ENCODE measurements around the gene REEP2. TPM values are rescaled to one million over a fixed set of nuclear protein-coding genes. Genes with fewer than 3 reads are reported as not detected.

REEP2 gene
- total RNA-seq, 1 donor from 2014 or later = 232 TPM

DNA sequence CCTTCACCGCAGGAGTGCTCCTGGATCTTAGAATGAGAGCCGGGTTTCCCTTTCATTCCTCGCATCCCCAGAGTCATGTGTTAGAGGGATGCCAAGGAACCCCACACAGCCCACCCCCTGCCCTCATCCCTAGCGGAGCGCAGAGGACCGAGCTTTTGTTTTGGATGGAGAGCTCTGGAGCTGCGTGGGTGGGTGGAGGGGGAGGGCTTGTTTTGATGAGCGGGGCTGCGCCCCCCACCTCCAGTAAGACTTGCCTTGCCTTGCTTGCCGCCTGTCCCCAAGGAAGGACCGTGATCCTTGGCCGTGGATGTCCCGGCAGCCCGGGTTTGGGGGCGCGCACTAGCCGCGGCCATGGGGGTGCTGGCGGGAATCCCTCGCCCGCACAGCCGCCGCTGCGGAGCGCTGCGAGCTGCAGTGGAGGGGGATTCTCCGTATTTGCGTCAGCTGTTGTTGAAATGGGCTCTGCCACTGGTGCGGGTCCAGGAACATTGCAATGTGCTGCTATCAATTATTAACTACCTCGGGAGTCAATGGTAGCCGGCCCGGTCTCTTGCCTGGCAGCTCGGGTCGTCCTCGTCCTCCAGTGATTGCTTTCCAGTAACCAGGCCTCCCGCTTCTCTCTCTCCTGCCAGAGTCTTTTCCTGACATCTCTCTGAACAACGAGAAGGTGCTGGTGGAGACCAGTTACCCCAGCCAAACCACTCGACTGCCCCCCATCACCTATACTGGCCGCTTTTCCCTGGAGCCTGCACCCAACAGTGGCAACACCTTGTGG lies 27.5 kb downstream of the REEP2 start:
- peak overlapping the region; percentile 79 for H3K4me3 Mint-ChIP-seq (ENCODE audit: unreplicated experiment)
- TF ChIP-seq, protein P1, sequence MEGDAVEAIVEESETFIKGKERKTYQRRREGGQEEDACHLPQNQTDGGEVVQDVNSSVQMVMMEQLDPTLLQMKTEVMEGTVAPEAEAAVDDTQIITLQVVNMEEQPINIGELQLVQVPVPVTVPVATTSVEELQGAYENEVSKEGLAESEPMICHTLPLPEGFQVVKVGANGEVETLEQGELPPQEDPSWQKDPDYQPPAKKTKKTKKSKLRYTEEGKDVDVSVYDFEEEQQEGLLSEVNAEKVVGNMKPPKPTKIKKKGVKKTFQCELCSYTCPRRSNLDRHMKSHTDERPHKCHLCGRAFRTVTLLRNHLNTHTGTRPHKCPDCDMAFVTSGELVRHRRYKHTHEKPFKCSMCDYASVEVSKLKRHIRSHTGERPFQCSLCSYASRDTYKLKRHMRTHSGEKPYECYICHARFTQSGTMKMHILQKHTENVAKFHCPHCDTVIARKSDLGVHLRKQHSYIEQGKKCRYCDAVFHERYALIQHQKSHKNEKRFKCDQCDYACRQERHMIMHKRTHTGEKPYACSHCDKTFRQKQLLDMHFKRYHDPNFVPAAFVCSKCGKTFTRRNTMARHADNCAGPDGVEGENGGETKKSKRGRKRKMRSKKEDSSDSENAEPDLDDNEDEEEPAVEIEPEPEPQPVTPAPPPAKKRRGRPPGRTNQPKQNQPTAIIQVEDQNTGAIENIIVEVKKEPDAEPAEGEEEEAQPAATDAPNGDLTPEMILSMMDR (IDR thresholded peaks at IDR 0.05; ENCODE audit: partially characterized antibody, unreplicated experiment) = no peak
- H3K27ac Mint-ChIP-seq (ENCODE audit: unreplicated experiment) = no peak overlapping the region
- peaks cover 4% of the 10 kb centered on the region for H3K4me1 Mint-ChIP-seq (ENCODE audit: low read depth, unreplicated experiment)
- DNase-seq = no peak
- H3K9me3 Mint-ChIP-seq (ENCODE audit: unreplicated experiment) = peaks cover 5% of the 10 kb centered on the region
- H3K27me3 Mint-ChIP-seq (ENCODE audit: unreplicated experiment) = peaks cover 15% of the 10 kb centered on the region
- H3K36me3 Mint-ChIP-seq (ENCODE audit: unreplicated experiment) = peaks cover 5% of the 10 kb centered on the region

GRCh38 chr5:138466900-138467710 lies 28.2 kb downstream of the REEP2 start:
- H3K4me3 Mint-ChIP-seq (ENCODE audit: unreplicated experiment) = peak overlapping the region; percentile 79
- H3K27me3 Mint-ChIP-seq (ENCODE audit: unreplicated experiment) = peaks cover 15% of the 10 kb centered on the region
- TF ChIP-seq, protein P1 (IDR thresholded peaks at IDR 0.05; ENCODE audit: partially characterized antibody, unreplicated experiment) = no peak

DNA sequence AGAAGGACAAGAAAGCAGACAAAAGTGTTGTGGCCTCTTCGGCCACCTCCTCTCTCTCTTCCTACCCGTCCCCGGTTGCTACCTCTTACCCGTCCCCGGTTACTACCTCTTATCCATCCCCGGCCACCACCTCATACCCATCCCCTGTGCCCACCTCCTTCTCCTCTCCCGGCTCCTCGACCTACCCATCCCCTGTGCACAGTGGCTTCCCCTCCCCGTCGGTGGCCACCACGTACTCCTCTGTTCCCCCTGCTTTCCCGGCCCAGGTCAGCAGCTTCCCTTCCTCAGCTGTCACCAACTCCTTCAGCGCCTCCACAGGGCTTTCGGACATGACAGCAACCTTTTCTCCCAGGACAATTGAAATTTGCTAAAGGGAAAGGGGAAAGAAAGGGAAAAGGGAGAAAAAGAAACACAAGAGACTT lies 28.9 kb downstream of the REEP2 start:
- TF ChIP-seq, protein P1 (IDR thresholded peaks at IDR 0.05; ENCODE audit: partially characterized antibody, unreplicated experiment) = no peak
- Mint-ChIP-seq H3K27ac (ENCODE audit: unreplicated experiment) (peak overlapping the region; percentile 11), H3K4me3 (ENCODE audit: unreplicated experiment) (peak overlapping the region; percentile 18)

More at GRCh38 chr5:138466900-138467710, 28.2 kb downstream of the REEP2 start:
- DNase-seq = no peak
- Mint-ChIP-seq H3K36me3 (ENCODE audit: unreplicated experiment) (peaks cover 5% of the 10 kb centered on the region), H3K27ac (ENCODE audit: unreplicated experiment) (peak overlapping the region; percentile 11), H3K9me3 (ENCODE audit: unreplicated experiment) (peaks cover 5% of the 10 kb centered on the region), H3K4me1 (ENCODE audit: low read depth, unreplicated experiment) (no peaks in the 10 kb centered on the region)

DNA sequence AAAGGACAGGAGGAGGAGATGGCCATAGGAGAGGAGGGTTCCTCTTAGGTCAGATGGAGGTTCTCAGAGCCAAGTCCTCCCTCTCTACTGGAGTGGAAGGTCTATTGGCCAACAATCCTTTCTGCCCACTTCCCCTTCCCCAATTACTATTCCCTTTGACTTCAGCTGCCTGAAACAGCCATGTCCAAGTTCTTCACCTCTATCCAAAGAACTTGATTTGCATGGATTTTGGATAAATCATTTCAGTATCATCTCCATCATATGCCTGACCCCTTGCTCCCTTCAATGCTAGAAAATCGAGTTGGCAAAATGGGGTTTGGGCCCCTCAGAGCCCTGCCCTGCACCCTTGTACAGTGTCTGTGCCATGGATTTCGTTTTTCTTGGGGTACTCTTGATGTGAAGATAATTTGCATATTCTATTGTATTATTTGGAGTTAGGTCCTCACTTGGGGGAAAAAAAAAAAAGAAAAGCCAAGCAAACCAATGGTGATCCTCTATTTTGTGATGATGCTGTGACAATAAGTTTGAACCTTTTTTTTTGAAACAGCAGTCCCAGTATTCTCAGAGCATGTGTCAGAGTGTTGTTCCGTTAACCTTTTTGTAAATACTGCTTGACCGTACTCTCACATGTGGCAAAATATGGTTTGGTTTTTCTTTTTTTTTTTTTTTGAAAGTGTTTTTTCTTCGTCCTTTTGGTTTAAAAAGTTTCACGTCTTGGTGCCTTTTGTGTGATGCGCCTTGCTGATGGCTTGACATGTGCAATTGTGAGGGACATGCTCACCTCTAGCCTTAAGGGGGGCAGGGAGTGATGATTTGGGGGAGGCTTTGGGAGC lies 29.5 kb downstream of the REEP2 start:
- TF ChIP-seq, protein P1 (IDR thresholded peaks at IDR 0.05; ENCODE audit: partially characterized antibody, unreplicated experiment) = no peak
- Mint-ChIP-seq H3K27ac (ENCODE audit: unreplicated experiment) (no peak overlapping the region), H3K36me3 (ENCODE audit: unreplicated experiment) (peaks cover 5% of the 10 kb centered on the region), H3K4me3 (ENCODE audit: unreplicated experiment) (peak overlapping the region; percentile 18), H3K4me1 (ENCODE audit: low read depth, unreplicated experiment) (no peaks in the 10 kb centered on the region), H3K9me3 (ENCODE audit: unreplicated experiment) (peaks cover 5% of the 10 kb centered on the region), H3K27me3 (ENCODE audit: unreplicated experiment) (peaks cover 15% of the 10 kb centered on the region)
- DNase-seq = no peak

More for the DNA sequence above, 28.9 kb downstream of the REEP2 start:
- Mint-ChIP-seq H3K27me3 (ENCODE audit: unreplicated experiment) (peaks cover 15% of the 10 kb centered on the region), H3K9me3 (ENCODE audit: unreplicated experiment) (peaks cover 5% of the 10 kb centered on the region), H3K4me1 (ENCODE audit: low read depth, unreplicated experiment) (no peaks in the 10 kb centered on the region), H3K36me3 (ENCODE audit: unreplicated experiment) (peaks cover 5% of the 10 kb centered on the region)
- no peak for DNase-seq
